Raji (cell line): ENCODE measurements around the gene RBM19.

ENCODE experiments used
- POLR2A ChIP-seq: IDR thresholded peaks from 2 replicates; pipeline ENCODE4 v1.6.1; 2011; ENCODE audit warnings: low read depth, low read length, control low read depth; ENCODE audit not compliant: insufficient read depth

Gene RBM19

GRCh38 chr12:113973109-113973904, 7.2 kb upstream of the RBM19 start:
- no peak for TF ChIP-seq POLR2A

GRCh38 chr12:113971392-113971791, 5.3 kb upstream of the RBM19 start:
- TF ChIP-seq POLR2A = no peak

GRCh38 chr12:113970211-113970610, 4.1 kb upstream of the RBM19 start:
- no peak for TF ChIP-seq POLR2A

- TF ChIP-seq POLR2A = no peak
Observed at GRCh38 chr12:113967368-113967767, 1.2 kb upstream of the RBM19 start.

- no peak for TF ChIP-seq POLR2A
Observed at GRCh38 chr12:113962733-113963132, 3.4 kb downstream of the RBM19 start.

GRCh38 chr12:113961921-113962710, 4.0 kb downstream of the RBM19 start:
- TF ChIP-seq POLR2A = no peak

GRCh38 chr12:113960030-113960429, 6.1 kb downstream of the RBM19 start:
- TF ChIP-seq POLR2A = no peak

GRCh38 chr12:113959096-113959495, 7.0 kb downstream of the RBM19 start:
- no peak for TF ChIP-seq POLR2A

GRCh38 chr12:113958108-113958507, 8.0 kb downstream of the RBM19 start:
- TF ChIP-seq POLR2A = no peak

- no peak for TF ChIP-seq POLR2A
Observed at GRCh38 chr12:113957627-113958026, 8.5 kb downstream of the RBM19 start.

GRCh38 chr12:113955109-113955970, 10.8 kb downstream of the RBM19 start:
- no peak for TF ChIP-seq POLR2A

GRCh38 chr12:113954547-113954946, 11.6 kb downstream of the RBM19 start:
- no peak for TF ChIP-seq POLR2A

- no peak for TF ChIP-seq POLR2A
Observed at GRCh38 chr12:113950873-113951272, 15.3 kb downstream of the RBM19 start.

- TF ChIP-seq POLR2A = no peak
Observed at GRCh38 chr12:113949321-113950305, 16.5 kb downstream of the RBM19 start.
